Activated CD4-positive, alpha-beta T cell treated with anti-CD3 and anti-CD28 coated beads for 36 hours (primary cell): Measurements from ENCODE around the gene ACYP1. TPM values are rescaled to one million over a fixed set of nuclear protein-coding genes. Genes with fewer than 3 reads are reported as not detected.
A peak's percentile ranks its signal among the peaks of the same experiment; 100 is the strongest.

Source experiments
- ATAC-seq: fragments of 200-7000 bp; cut with Tn5 transposase; one replicate; pipeline ENCODE4 v1.10.0; 2021; ENCODE audit warnings: mild to moderate bottlenecking, moderate library complexity
- CTCF ChIA-PET: fragments of 350-600 bp; sonication (Branson Sonifier 250); formaldehyde crosslinking; loops from one replicate; lab custom pipeline; 2021; ENCODE audit warnings: antibody characterized with exemption; lab: Charles Lee
- POLR2A ChIA-PET: fragments of 350-600 bp; sonication (Branson Sonifier 250); formaldehyde crosslinking; loops from one replicate; lab custom pipeline; 2021; ENCODE audit warnings: antibody characterized with exemption, inconsistent platforms; lab: Charles Lee
- DNase-seq: peaks from one replicate; pipeline ENCODE4 v3.0.0-alpha.2; 2020
- H3K27ac Mint-ChIP-seq: one replicate; pipeline ENCODE4 v1.8.0; 2021; ENCODE audit warnings: mixed read lengths
- H3K27me3 Mint-ChIP-seq: one replicate; pipeline ENCODE4 v1.8.0; 2021; ENCODE audit warnings: mixed read lengths
- H3K36me3 Mint-ChIP-seq: one replicate; pipeline ENCODE4 v1.8.0; 2021; ENCODE audit warnings: low read depth, mixed read lengths
- H3K4me1 Mint-ChIP-seq: one replicate; pipeline ENCODE4 v1.8.0; 2021; ENCODE audit warnings: mixed read lengths
- H3K4me3 Mint-ChIP-seq: one replicate; pipeline ENCODE4 v1.8.0; 2021; ENCODE audit warnings: mild to moderate bottlenecking, moderate library complexity, mixed read lengths
- H3K9me3 Mint-ChIP-seq: one replicate; pipeline ENCODE4 v1.8.0; 2021; ENCODE audit warnings: low read depth, mixed read lengths
- intact Hi-C, 2 experiments: fragments of 100-400 bp; cut with DNase I in 1 of 2; cut with micrococcal nuclease in 1 of 2; formaldehyde crosslinking; loops; one replicate each; pipeline versions ENCODE4 v1.14.2 to v1.15.1; 2022 to 2024; cut with DNase I, micrococcal nuclease
- total RNA-seq, 2 experiments: library from RNA; stranded (reverse); gene quantifications; one replicate each; pipeline ENCODE4 v1.2.3, GENCODE V29; 2021

ACYP1 gene
- total RNA-seq, 2 experiments from 2014 or later, result 37.0 to 40.2 TPM

DNA sequence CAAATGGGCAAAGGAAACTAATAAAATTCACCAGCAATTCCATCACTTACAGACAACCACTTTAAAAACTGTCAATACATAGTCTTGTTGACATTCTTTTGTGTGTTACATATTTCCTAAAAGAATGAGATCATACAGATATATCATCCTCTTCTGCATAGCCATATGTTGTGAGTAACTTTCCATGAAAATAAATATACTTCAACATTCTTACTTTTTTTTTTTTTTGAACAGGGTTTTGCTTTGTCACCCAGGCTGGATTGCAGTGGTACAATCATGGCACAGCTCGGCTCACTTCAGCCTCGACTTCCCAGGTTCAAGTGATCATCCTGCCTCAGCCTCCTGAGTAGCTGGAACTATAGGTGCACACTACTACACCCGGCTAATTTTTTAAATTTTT, 26.5 kb upstream of the ACYP1 start:
- ATAC-seq, result no peak
- ChIA-PET POLR2A (no interaction called here), CTCF (interaction anchor here (0.7 to 5.6 kb wide), 5 partner anchors 15 to 228 kb away, joined by 3 to 59 read pairs (median 3); partner anchors contain the start of gene ACYP1)
- Mint-ChIP-seq H3K4me3 (no peak overlapping the region), H3K27ac (no peak overlapping the region), H3K4me1 (no peaks in the 10 kb centered on the region), H3K27me3 (no peaks in the 10 kb centered on the region), H3K9me3 (no peaks in the 10 kb centered on the region), H3K36me3 (peaks cover 34% of the 10 kb centered on the region)
- no peak for DNase-seq
- intact Hi-C loops, result loop anchor here in 1 of 2 experiments (5.0 kb wide), 1 partner anchor 78 kb away; no protein-coding TSS in a partner anchor

DNA sequence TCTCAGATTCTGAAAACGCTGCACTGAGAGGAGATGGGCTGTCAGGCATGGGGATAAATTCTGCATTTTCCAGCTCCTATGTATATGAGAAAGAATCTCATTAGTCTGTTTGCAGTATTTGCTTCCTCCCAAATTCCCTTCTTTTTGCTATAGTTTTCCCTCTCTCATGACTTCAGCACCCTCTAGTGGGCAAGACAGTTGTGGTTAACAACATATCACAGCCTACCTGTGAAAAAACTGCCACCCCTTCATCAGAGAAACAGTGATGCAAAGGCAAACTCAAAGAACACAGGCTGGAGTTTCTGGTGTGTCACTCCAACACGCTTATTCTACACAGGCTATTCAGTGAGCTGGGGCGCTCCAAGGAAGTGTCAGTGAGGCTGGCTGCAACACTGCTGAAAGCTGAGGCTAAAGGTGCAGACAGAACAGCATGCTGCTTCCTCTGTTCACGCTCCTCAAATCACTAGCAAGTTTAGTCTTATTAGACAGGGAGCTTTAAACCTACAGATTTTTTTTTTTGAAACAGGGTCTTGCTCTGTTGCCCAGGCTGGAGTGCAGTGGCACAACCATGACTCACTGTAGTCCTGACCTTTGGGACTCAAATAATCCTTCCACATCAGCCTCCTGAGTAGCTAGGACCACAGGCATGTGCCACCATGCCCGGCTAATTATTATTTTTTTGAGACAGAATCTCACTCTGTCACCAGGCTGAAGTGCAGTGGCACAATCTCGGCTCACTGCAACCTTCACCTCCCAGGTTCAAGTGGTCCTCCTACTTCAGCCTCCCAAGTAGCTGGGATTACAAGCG, 24.9 kb upstream of the ACYP1 start:
- no peak overlapping the region for H3K4me3 Mint-ChIP-seq
- CTCF ChIA-PET, result interaction anchor here (0.7 to 5.6 kb wide), 42 partner anchors 10 to 241 kb away, joined by 3 to 59 read pairs (median 4); partner anchors contain the start of gene ACYP1
- POLR2A ChIA-PET, result no interaction called here
- intact Hi-C loops, result loop anchor here (1.0 to 2.0 kb wide), 4 partner anchors 142 to 227 kb away; no protein-coding TSS in a partner anchor
- H3K36me3 Mint-ChIP-seq, result peaks cover 31% of the 10 kb centered on the region
- ATAC-seq (peak; percentile 64), DNase-seq (peak; percentile 54)
- no peaks in the 10 kb centered on the region for H3K27me3 Mint-ChIP-seq
- no peaks in the 10 kb centered on the region for H3K4me1 Mint-ChIP-seq
- H3K27ac Mint-ChIP-seq, result no peak overlapping the region
- no peaks in the 10 kb centered on the region for H3K9me3 Mint-ChIP-seq

DNA sequence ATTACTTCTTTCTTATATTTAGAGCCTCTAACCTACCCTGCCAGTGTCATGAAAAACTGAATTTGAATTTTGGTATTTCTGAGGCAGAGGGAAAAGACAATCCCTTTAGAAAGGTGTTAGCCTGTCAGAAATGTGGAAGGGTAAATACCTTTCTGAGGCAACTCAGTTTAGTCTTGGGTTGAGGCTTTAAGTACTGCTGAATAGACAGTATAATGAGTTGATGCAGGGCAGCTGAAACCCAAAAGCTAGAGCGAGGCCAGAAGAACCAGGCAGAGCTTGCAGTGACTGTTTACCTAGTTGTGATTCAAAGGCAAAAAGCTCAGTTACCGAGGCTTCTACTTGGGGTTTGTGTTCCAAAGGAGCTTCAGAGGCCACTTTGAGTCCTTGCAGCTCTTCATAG, 24.3 kb upstream of the ACYP1 start:
- Mint-ChIP-seq H3K4me3 (no peak overlapping the region), H3K36me3 (peaks cover 28% of the 10 kb centered on the region), H3K4me1 (peaks cover 2% of the 10 kb centered on the region), H3K27me3 (no peaks in the 10 kb centered on the region), H3K9me3 (no peaks in the 10 kb centered on the region), H3K27ac (no peak overlapping the region)
- DNase-seq (no peak), ATAC-seq (no peak)
- POLR2A ChIA-PET, result no interaction called here
- intact Hi-C loops, result loop anchor here (1.0 to 2.0 kb wide), 4 partner anchors 141 to 227 kb away; no protein-coding TSS in a partner anchor
- CTCF ChIA-PET, result interaction anchor here (0.6 to 5.6 kb wide), 40 partner anchors 9 to 240 kb away, joined by 3 to 59 read pairs (median 4); partner anchors contain the start of gene ACYP1

DNA sequence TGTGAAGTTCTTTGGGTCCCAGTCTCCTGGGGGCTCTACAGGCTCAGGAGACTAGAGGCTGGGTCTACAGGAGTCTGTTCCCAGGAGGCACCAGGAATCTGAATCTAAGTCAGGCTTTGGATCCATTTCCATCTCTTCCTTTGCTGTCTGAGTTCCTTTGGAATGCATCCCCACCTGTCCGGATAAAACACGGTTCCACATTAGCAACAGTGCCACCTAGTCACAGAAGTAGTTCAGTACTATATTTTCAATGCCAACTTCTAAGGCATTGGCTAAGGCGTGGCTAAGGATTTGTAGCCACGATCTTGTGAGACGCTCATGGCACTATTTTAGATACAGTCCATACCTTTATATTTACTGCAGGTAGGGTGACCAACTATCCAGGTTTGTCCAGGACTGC, 20.7 kb upstream of the ACYP1 start:
- Mint-ChIP-seq H3K36me3 (peaks cover 19% of the 10 kb centered on the region), H3K27ac (no peak overlapping the region), H3K27me3 (no peaks in the 10 kb centered on the region), H3K9me3 (no peaks in the 10 kb centered on the region), H3K4me1 (peaks cover 5% of the 10 kb centered on the region), H3K4me3 (no peak overlapping the region)
- intact Hi-C loops, result no loop called here
- no peak for DNase-seq
- ChIA-PET CTCF (no interaction called here), POLR2A (no interaction called here)
- ATAC-seq, result no peak

DNA sequence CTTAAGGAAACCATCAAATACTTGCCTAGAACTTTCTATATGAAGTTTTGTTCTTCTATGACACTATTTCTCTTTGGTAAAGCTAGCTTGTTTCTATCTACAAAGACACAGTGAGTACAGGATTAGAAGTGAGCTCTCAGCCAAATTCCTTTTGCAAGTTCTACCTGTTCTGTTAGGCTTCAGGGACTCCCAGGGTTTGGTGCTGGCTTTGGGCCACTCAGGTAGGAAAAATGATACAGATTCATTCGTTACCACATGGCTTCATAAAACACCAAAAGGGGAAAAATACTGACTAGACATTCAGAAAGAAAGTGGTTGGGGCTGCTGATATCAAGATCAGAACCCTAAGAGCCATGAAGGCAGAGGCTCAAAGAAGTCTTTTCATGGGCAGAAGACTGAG, 19.4 kb upstream of the ACYP1 start:
- Mint-ChIP-seq H3K27me3 (no peaks in the 10 kb centered on the region), H3K9me3 (no peaks in the 10 kb centered on the region), H3K27ac (no peak overlapping the region), H3K4me3 (no peak overlapping the region), H3K4me1 (peaks cover 10% of the 10 kb centered on the region), H3K36me3 (peaks cover 19% of the 10 kb centered on the region)
- intact Hi-C loops, result no loop called here
- ATAC-seq, result no peak
- CTCF ChIA-PET, result interaction anchor here (0.7 to 1.2 kb wide), 3 partner anchors 18 to 137 kb away, joined by 3 read pairs; no protein-coding TSS in a partner anchor
- DNase-seq, result no peak
- POLR2A ChIA-PET, result no interaction called here

DNA sequence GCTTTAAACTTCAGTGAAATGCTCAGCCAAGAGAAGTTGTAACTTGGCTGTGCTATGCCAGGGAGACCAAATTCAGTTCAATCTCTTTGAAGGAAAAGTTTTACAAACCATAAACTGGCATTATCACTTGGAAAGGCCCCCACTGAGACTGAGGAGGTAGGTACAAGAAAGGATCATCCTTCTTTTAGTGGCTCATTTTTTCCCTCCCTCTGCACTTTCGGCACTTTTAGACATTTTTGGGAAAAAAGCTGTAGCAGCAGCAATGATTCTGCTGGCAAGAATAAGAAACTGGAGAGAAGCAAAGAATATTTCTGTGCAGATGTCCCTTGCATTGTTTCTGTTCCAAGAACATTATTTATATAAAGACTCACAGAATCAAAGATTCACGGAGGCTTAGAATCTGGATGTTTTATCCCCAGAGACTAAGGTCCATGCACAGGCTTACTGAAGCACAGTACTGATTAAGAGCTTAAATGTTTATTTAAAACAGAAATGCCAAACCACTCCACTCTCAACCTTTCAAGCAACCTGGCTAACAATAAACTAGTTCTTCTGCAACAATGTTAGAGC, 17.9 kb upstream of the ACYP1 start:
- Mint-ChIP-seq H3K36me3 (peaks cover 8% of the 10 kb centered on the region), H3K4me1 (peaks cover 26% of the 10 kb centered on the region), H3K27ac (no peak overlapping the region), H3K27me3 (no peaks in the 10 kb centered on the region), H3K4me3 (no peak overlapping the region), H3K9me3 (no peaks in the 10 kb centered on the region)
- ATAC-seq (no peak), DNase-seq (no peak)
- CTCF ChIA-PET, result interaction anchor here (0.7 kb wide), 1 partner anchor 12 kb away, joined by 3 read pairs; the partner anchor contains the start of gene ZC2HC1C
- POLR2A ChIA-PET, result no interaction called here
- intact Hi-C loops, result no loop called here

DNA sequence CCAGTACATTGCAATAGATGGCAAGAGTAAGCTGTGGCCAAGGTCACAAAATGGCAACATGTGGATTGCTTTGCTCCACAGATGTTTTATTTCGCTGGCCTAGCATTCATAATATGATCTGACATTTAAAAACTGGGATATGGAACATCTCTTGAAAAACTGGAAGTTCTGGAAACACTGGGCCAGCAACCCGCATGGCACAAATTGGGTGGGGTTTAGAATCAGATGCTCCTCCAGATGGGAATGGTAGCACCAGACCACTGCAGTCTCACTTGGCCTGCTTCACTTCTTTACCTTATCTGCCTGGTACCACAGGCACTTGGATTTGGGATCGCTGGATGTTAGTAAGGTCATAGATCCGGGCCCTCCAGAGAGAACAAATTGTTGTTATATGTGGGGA, 15.7 kb upstream of the ACYP1 start:
- H3K4me1 Mint-ChIP-seq, result peaks cover 29% of the 10 kb centered on the region
- CTCF ChIA-PET, result interaction anchor here (0.5 to 3.4 kb wide), 5 partner anchors 9 to 55 kb away, joined by 3 to 20 read pairs (median 4); partner anchors contain the start of gene ZC2HC1C
- no peak for ATAC-seq
- peaks cover 3% of the 10 kb centered on the region for H3K36me3 Mint-ChIP-seq
- H3K9me3 Mint-ChIP-seq, result no peaks in the 10 kb centered on the region
- H3K4me3 Mint-ChIP-seq, result no peak overlapping the region
- intact Hi-C loops, result no loop called here
- POLR2A ChIA-PET, result no interaction called here
- no peak for DNase-seq
- H3K27me3 Mint-ChIP-seq, result no peaks in the 10 kb centered on the region
- H3K27ac Mint-ChIP-seq, result no peak overlapping the region

DNA sequence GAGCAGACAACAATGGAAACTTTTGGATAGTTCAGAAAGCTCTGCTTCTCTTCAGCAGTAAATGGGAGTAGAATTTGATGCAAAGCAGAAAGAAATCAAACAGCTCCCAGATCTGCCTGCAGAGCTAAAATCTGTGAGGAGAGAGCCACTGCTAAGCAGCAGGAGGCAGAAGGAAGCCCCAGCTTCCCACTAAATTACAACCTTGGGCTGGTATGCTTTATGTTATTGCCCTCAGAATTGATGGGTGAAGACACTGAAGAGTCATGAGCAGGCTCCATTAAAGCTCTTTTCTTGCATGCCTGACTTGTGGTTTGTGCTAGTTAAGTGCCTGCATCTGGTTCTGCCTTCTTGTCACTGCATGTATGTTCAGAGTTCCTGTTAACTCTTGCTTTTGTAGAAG, 14.0 kb upstream of the ACYP1 start:
- DNase-seq (peak; percentile 36), ATAC-seq (peak; percentile 86)
- H3K4me3 Mint-ChIP-seq, result no peak overlapping the region
- H3K36me3 Mint-ChIP-seq, result peaks cover 3% of the 10 kb centered on the region
- peaks cover 24% of the 10 kb centered on the region for H3K4me1 Mint-ChIP-seq
- ChIA-PET POLR2A (no interaction called here), CTCF (interaction anchor here (0.8 to 3.4 kb wide), 4 partner anchors 9 to 217 kb away, joined by 3 to 20 read pairs (median 4); partner anchors contain the start of gene ZC2HC1C)
- intact Hi-C loops, result no loop called here
- H3K9me3 Mint-ChIP-seq, result no peaks in the 10 kb centered on the region
- peak overlapping the region; percentile 67 for H3K27ac Mint-ChIP-seq
- H3K27me3 Mint-ChIP-seq, result no peaks in the 10 kb centered on the region

DNA sequence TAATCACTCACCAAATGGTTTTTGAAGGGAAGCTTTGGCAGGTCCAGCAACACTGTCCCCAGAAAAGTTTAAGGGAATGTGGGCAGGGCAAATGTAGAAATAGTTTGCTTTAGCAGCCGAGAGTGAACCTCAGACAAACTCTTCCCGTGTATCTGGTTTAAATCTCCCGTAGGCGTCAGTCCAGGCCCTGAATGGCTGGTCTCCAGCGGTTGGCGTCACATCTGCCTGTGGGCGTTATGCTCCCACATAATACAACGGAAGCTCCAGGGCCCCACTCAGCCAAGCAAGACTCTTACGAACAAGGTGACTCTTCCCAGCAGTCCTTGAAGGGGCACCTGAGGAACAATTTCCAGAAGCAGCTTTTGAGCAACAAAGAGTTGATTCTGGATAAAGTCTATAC, 6.6 kb upstream of the ACYP1 start:
- no peak overlapping the region for H3K27ac Mint-ChIP-seq

DNA sequence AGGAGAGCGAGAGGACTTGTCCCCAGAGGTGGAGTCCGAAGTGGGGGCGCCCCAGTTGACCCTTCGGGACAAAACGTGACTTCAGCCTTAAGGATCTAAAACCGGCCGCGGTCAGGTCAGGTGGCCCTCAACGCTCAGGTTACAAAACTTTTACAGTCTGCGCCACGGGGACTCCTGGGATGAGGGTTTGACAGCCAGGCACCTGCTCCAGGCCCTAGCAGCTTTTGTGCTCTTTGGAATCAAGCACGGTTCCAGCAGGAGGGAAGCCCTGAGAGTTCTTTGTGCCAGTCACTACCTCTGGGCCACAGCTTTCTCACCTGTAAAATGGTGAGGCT, 6.0 kb upstream of the ACYP1 start:
- H3K27ac Mint-ChIP-seq, result peak overlapping the region; percentile 82
- no peak overlapping the region for H3K4me3 Mint-ChIP-seq
- ATAC-seq (no peak), DNase-seq (no peak)
- POLR2A ChIA-PET, result interaction anchor here (0.6 to 0.7 kb wide), 2 partner anchors 57 to 86 kb away, joined by 3 to 5 read pairs; partner anchors contain the start of gene NEK9
- CTCF ChIA-PET, result interaction anchor here (0.6 to 1.9 kb wide), 6 partner anchors 8 to 124 kb away, joined by 3 to 9 read pairs (median 3); no protein-coding TSS in a partner anchor
- intact Hi-C loops, result loop anchor here (2.0 to 10.0 kb wide), 4 partner anchors 57 to 575 kb away; partner anchors contain the start of genes EIF2B2 (in 1 of the 2), ISCA2 (in 1 of the 2), NEK9 (in 1 of the 2) and NPC2 (in 1 of the 2)
- peaks cover 5% of the 10 kb centered on the region for H3K4me1 Mint-ChIP-seq
- H3K27me3 Mint-ChIP-seq, result no peaks in the 10 kb centered on the region
- H3K36me3 Mint-ChIP-seq, result no peaks in the 10 kb centered on the region
- H3K9me3 Mint-ChIP-seq, result no peaks in the 10 kb centered on the region

More for the DNA sequence above, 6.6 kb upstream of the ACYP1 start:
- no peaks in the 10 kb centered on the region for H3K27me3 Mint-ChIP-seq
- no peaks in the 10 kb centered on the region for H3K36me3 Mint-ChIP-seq
- no peak overlapping the region for H3K4me3 Mint-ChIP-seq
- POLR2A ChIA-PET, result interaction anchor here (0.6 kb wide), 1 partner anchor 87 kb away, joined by 5 read pairs; no protein-coding TSS in a partner anchor
- H3K9me3 Mint-ChIP-seq, result no peaks in the 10 kb centered on the region
- ATAC-seq, result no peak
- H3K4me1 Mint-ChIP-seq, result peaks cover 4% of the 10 kb centered on the region
- CTCF ChIA-PET, result interaction anchor here (0.6 to 0.8 kb wide), 3 partner anchors 18 to 664 kb away, joined by 3 read pairs; no protein-coding TSS in a partner anchor
- no peak for DNase-seq
- intact Hi-C loops, result no loop called here
